ENCODE measurements around the gene SRSF2.
"Not testable (repeated sequence)": the region's sequence is repeated elsewhere in the genome, so short reads cannot be mapped to it uniquely, and the experiment has no call there.

SRSF2 gene

GRCh38 chr17:76702076-76702475 is 35.1 kb downstream of the SRSF2 start:
- no peak for DNase-seq
- Histone ChIP-seq H3K36me3 (replicated peaks) (peaks cover 3% of the 10 kb centered on the region), H3K4me3 (ENCODE audit: low read depth, low read length) (no peak overlapping the region), H3K27ac (no peak overlapping the region), H3K27me3 (replicated peaks) (no peaks in the 10 kb centered on the region)
- in situ Hi-C loops (cut with HindIII; ENCODE audit: low pct_ligation_motif_present, low sequenced_read_pairs), result no loop called here
- TF ChIP-seq CTCF (IDR thresholded peaks at IDR 0.05; ENCODE audit: low read depth, low read length, missing control alignments), result no peak

- TF ChIP-seq CTCF (IDR thresholded peaks at IDR 0.05; ENCODE audit: low read depth, low read length, missing control alignments), result no peak
- Histone ChIP-seq H3K36me3 (replicated peaks) (peaks cover 3% of the 10 kb centered on the region), H3K4me3 (ENCODE audit: low read depth, low read length) (peak overlapping the region; percentile 15), H3K27me3 (replicated peaks) (no peaks in the 10 kb centered on the region), H3K27ac (peak overlapping the region; percentile 82)
- in situ Hi-C loops (cut with HindIII; ENCODE audit: low pct_ligation_motif_present, low sequenced_read_pairs), result no loop called here
- no peak for DNase-seq
Observed at GRCh38 chr17:76701471-76701967, 35.6 kb downstream of the SRSF2 start.

GRCh38 chr17:76700617-76701470 is 36.3 kb downstream of the SRSF2 start:
- peak; percentile 86 for DNase-seq
- H3K36me3 ChIP-seq (replicated peaks), result peaks cover 4% of the 10 kb centered on the region
- peak overlapping the region; percentile 82 for H3K27ac ChIP-seq
- H3K4me3 ChIP-seq (ENCODE audit: low read depth, low read length), result peak overlapping the region; percentile 37
- in situ Hi-C loops (cut with HindIII; ENCODE audit: low pct_ligation_motif_present, low sequenced_read_pairs), result no loop called here
- TF ChIP-seq CTCF (IDR thresholded peaks at IDR 0.05; ENCODE audit: low read depth, low read length, missing control alignments), result no peak
- no peaks in the 10 kb centered on the region for H3K27me3 ChIP-seq (replicated peaks)

- Histone ChIP-seq H3K27ac (peak overlapping the region; percentile 82), H3K4me3 (ENCODE audit: low read depth, low read length) (no peak overlapping the region), H3K27me3 (replicated peaks) (no peaks in the 10 kb centered on the region), H3K36me3 (replicated peaks) (peaks cover 4% of the 10 kb centered on the region)
- in situ Hi-C loops (cut with HindIII; ENCODE audit: low pct_ligation_motif_present, low sequenced_read_pairs), result no loop called here
- no peak for TF ChIP-seq CTCF (IDR thresholded peaks at IDR 0.05; ENCODE audit: low read depth, low read length, missing control alignments)
- no peak for DNase-seq
Observed at GRCh38 chr17:76700270-76700616, 36.9 kb downstream of the SRSF2 start.

GRCh38 chr17:76698466-76698977 is 38.6 kb downstream of the SRSF2 start:
- H3K36me3 ChIP-seq (replicated peaks); DNase-seq; H3K27ac ChIP-seq; H3K4me3 ChIP-seq (ENCODE audit: low read depth, low read length); H3K27me3 ChIP-seq (replicated peaks); in situ Hi-C loops (cut with HindIII; ENCODE audit: low pct_ligation_motif_present, low sequenced_read_pairs): not testable (repeated sequence)

- peak; percentile 46 for DNase-seq
- H3K4me3 ChIP-seq (ENCODE audit: low read depth, low read length), result no peak overlapping the region
- in situ Hi-C loops (cut with HindIII; ENCODE audit: low pct_ligation_motif_present, low sequenced_read_pairs), result no loop called here
- H3K36me3 ChIP-seq (replicated peaks), result peaks cover 4% of the 10 kb centered on the region
- no peaks in the 10 kb centered on the region for H3K27me3 ChIP-seq (replicated peaks)
- H3K27ac ChIP-seq, result peak overlapping the region; percentile 79
- no peak for TF ChIP-seq CTCF (IDR thresholded peaks at IDR 0.05; ENCODE audit: low read depth, low read length, missing control alignments)
Observed at GRCh38 chr17:76697702-76698465, 39.2 kb downstream of the SRSF2 start.
